ENCODE measurements around the gene ANAPC2.

ANAPC2 gene, protein sequence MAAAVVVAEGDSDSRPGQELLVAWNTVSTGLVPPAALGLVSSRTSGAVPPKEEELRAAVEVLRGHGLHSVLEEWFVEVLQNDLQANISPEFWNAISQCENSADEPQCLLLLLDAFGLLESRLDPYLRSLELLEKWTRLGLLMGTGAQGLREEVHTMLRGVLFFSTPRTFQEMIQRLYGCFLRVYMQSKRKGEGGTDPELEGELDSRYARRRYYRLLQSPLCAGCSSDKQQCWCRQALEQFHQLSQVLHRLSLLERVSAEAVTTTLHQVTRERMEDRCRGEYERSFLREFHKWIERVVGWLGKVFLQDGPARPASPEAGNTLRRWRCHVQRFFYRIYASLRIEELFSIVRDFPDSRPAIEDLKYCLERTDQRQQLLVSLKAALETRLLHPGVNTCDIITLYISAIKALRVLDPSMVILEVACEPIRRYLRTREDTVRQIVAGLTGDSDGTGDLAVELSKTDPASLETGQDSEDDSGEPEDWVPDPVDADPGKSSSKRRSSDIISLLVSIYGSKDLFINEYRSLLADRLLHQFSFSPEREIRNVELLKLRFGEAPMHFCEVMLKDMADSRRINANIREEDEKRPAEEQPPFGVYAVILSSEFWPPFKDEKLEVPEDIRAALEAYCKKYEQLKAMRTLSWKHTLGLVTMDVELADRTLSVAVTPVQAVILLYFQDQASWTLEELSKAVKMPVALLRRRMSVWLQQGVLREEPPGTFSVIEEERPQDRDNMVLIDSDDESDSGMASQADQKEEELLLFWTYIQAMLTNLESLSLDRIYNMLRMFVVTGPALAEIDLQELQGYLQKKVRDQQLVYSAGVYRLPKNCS

DNA sequence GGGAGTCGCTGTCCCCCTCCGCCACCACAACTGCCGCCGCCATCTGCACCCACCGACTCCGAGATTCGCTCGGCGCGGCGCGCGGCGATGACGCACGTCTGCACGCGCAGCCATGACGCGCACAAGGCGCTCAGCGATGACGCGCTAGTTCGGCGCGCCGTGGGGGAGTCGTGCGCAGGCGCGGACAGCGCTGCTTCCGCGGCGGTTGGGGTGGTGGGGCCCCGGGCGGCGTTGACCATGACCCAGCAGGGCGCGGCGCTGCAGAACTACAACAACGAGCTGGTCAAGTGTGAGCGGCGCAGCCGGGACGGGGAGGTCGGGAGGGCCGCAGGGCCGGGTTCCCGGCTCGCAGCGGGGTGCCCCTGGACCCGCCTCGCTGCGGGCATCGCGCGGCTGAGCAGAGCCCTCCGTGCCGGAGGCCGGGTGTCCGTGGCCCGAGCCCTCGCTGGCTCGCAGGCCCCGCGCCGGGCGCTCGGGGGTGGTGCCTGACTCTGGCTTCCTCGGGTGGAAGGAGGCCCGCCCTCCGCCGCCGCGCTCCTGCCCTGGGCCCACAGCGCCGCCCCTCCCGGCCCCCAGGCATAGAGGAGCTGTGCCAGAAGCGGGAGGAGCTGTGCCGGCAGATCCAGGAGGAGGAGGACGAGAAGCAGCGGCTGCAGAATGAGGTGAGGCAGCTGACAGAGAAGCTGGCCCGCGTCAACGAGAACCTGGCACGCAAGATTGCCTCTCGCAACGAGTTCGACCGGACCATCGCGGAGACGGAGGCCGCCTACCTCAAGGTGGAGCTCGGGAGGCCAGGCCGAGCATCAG is at the start of gene ANAPC2, which contains the start of gene SSNA1:
Gene ANAPC2 (minus strand): TSS at position 71 of the 807 bp plus-strand sequence. CDS start 28 bp downstream, at position 43.
Gene SSNA1 (plus strand): TSS at position 187 of the 807 bp plus-strand sequence. CDS start 51 bp downstream, at position 238.
- peaks cover 18% of the 10 kb centered on the region for H3K4me1 ChIP-seq (ENCODE audit: low read length)
- no peaks in the 10 kb centered on the region for H3K9me3 ChIP-seq (ENCODE audit: insufficient read depth, low read length)
- no peaks in the 10 kb centered on the region for H4K20me1 ChIP-seq (ENCODE audit: insufficient read depth, low read length)
- no peak within 1 kb of the TSS for H2AFZ ChIP-seq (ENCODE audit: low read depth, low read length)
- H3K79me2 ChIP-seq (ENCODE audit: low read length): peaks cover 46% of the 10 kb centered on the region
- H3K27ac ChIP-seq (ENCODE audit: low read length): peak within 1 kb of the TSS; percentile 80
- TF ChIP-seq EZH2phosphoT487 (IDR thresholded peaks at IDR 0.05; ENCODE audit: low read depth): no peak
- TF ChIP-seq, protein P1, sequence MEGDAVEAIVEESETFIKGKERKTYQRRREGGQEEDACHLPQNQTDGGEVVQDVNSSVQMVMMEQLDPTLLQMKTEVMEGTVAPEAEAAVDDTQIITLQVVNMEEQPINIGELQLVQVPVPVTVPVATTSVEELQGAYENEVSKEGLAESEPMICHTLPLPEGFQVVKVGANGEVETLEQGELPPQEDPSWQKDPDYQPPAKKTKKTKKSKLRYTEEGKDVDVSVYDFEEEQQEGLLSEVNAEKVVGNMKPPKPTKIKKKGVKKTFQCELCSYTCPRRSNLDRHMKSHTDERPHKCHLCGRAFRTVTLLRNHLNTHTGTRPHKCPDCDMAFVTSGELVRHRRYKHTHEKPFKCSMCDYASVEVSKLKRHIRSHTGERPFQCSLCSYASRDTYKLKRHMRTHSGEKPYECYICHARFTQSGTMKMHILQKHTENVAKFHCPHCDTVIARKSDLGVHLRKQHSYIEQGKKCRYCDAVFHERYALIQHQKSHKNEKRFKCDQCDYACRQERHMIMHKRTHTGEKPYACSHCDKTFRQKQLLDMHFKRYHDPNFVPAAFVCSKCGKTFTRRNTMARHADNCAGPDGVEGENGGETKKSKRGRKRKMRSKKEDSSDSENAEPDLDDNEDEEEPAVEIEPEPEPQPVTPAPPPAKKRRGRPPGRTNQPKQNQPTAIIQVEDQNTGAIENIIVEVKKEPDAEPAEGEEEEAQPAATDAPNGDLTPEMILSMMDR (IDR thresholded peaks at IDR 0.05; ENCODE audit: low read depth, low read length): peak; percentile 39
- H3K36me3 ChIP-seq (replicated peaks; ENCODE audit: low read depth, low read length): peaks cover 8% of the 10 kb centered on the region
- H3K9ac ChIP-seq (ENCODE audit: low read length): peak within 1 kb of the TSS; percentile 80
- H3K27me3 ChIP-seq (ENCODE audit: low read depth, low read length): no peaks in the 10 kb centered on the region
- peak within 1 kb of the TSS; percentile 90 for H3K4me2 ChIP-seq (ENCODE audit: low read length)
- peak within 1 kb of the TSS; percentile 86 for H3K4me3 ChIP-seq (ENCODE audit: low read length)

DNA sequence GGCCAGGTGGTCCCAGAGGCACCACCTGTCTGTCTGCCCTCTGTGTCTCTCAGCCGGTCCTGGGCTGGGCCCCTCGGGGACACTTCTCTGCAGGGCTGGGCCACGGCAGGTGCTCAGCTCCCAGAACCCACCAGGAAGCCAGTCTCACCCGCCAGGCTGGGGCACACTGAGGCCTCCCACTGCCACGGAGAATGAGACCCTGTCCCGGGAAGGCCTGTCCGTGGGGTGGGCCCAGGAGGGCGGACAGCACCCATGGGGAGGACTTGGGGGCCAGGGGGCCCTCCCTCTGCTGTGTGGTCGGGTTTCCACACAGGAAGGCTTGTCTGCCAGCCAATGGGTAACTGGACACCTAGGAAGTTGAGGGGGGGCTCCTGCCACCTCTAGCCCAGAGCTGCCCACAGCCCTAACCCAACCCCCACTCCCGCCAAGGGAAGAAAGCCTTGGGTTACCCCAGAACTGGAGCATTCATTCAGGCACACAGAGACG is 48.6 kb upstream of the ANAPC2 start:
- no peaks in the 10 kb centered on the region for H3K9me3 ChIP-seq (ENCODE audit: insufficient read depth, low read length)
- peak overlapping the region; percentile 82 for H3K4me3 ChIP-seq (ENCODE audit: low read length)
- TF ChIP-seq, protein P1 (IDR thresholded peaks at IDR 0.05; ENCODE audit: low read depth, low read length): no peak
- no peak for TF ChIP-seq EZH2phosphoT487 (IDR thresholded peaks at IDR 0.05; ENCODE audit: low read depth)
- peak overlapping the region; percentile 62 for H3K9ac ChIP-seq (ENCODE audit: low read length)
- peak overlapping the region; percentile 21 for H3K27ac ChIP-seq (ENCODE audit: low read length)
- H3K27me3 ChIP-seq (ENCODE audit: low read depth, low read length): 0 out of 2 replicates have a peak, but pooled peaks cover 2% of the 10 kb centered on the region
- no peak overlapping the region for H2AFZ ChIP-seq (ENCODE audit: low read depth, low read length)
- peaks cover 35% of the 10 kb centered on the region for H3K79me2 ChIP-seq (ENCODE audit: low read length)
- peaks cover 4% of the 10 kb centered on the region for H3K36me3 ChIP-seq (replicated peaks; ENCODE audit: low read depth, low read length)
- peak overlapping the region; percentile 96 for H3K4me2 ChIP-seq (ENCODE audit: low read length)
- H3K4me1 ChIP-seq (ENCODE audit: low read length): peaks cover 42% of the 10 kb centered on the region
- peaks cover 5% of the 10 kb centered on the region for H4K20me1 ChIP-seq (ENCODE audit: insufficient read depth, low read length)

DNA sequence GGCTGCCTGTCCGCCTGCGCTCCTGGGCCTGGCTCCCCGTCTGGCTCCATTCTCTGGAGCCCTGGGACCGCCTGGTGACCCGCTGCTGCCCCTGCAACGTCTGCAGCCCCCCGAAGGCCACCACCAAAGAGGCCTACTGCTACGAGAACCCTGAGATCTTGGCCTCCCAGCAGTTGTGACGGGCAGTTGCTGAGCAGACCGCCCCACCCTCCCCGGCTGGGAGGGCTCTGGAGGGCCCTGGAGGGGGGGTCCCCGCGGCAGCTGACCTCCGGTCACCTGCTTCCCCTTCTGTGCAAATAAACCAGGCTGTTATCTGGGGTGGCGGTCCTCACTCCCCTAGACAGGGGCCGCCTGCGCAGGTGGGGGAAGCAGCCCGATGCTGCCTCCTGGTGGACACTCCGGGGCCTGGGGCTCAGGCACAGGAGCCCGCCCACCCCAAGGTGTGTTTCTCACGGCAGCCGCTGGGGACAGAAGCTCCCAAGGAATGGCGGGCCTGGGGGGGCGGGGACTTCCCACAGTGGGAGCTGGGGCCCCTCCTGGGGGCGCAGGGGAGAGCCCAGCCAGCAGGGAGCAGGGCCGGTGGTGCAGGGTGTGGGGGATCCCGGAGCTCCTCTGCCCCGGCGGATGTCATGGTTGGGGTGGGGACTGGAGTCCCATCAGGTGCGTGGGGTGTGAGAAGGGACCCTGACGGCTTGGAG is 48.0 kb upstream of the ANAPC2 start:
- peak overlapping the region; percentile 63 for H3K9ac ChIP-seq (ENCODE audit: low read length)
- peaks cover 30% of the 10 kb centered on the region for H3K79me2 ChIP-seq (ENCODE audit: low read length)
- peak overlapping the region; percentile 34 for H3K27ac ChIP-seq (ENCODE audit: low read length)
- 0 out of 2 replicates have a peak, but pooled peaks cover 2% of the 10 kb centered on the region for H3K27me3 ChIP-seq (ENCODE audit: low read depth, low read length)
- TF ChIP-seq EZH2phosphoT487 (IDR thresholded peaks at IDR 0.05; ENCODE audit: low read depth): no peak
- TF ChIP-seq, protein P1 (IDR thresholded peaks at IDR 0.05; ENCODE audit: low read depth, low read length): peak; percentile 93
- H3K4me1 ChIP-seq (ENCODE audit: low read length): peaks cover 42% of the 10 kb centered on the region
- H3K4me3 ChIP-seq (ENCODE audit: low read length): peak overlapping the region; percentile 82
- no peak overlapping the region for H2AFZ ChIP-seq (ENCODE audit: low read depth, low read length)
- H4K20me1 ChIP-seq (ENCODE audit: insufficient read depth, low read length): no peaks in the 10 kb centered on the region
- no peaks in the 10 kb centered on the region for H3K9me3 ChIP-seq (ENCODE audit: insufficient read depth, low read length)
- H3K4me2 ChIP-seq (ENCODE audit: low read length): peak overlapping the region; percentile 96
- no peaks in the 10 kb centered on the region for H3K36me3 ChIP-seq (replicated peaks; ENCODE audit: low read depth, low read length)

All from OCI-LY3 (cell line).